HUES6 (cell line): ENCODE measurements around the gene TLCD1.

ENCODE experiments used
- H3K27ac ChIP-seq: 2 replicates; pipeline ENCODE4 v1.7.0; 2013; ENCODE audit warnings: low read depth, mild to moderate bottlenecking, low read length, inconsistent platforms
- H3K27me3 ChIP-seq: 2 replicates; pipeline ENCODE4 v1.6.1; 2013; ENCODE audit warnings: low read length; ENCODE audit not compliant: control insufficient read depth, insufficient read depth
- H3K36me3 ChIP-seq: 2 replicates; pipeline ENCODE4 v1.6.1; 2013; ENCODE audit warnings: low read length; ENCODE audit not compliant: control insufficient read depth, insufficient read depth
- H3K4me1 ChIP-seq: 2 replicates; pipeline ENCODE4 v1.6.1; 2013; ENCODE audit warnings: low read length; ENCODE audit not compliant: control insufficient read depth, insufficient read depth
- H3K4me3 ChIP-seq: 2 replicates; pipeline ENCODE4 v1.5.1; 2013; ENCODE audit warnings: low read depth, low read length
- H3K9ac ChIP-seq: one replicate; pipeline ENCODE4 v1.6.1; 2013; ENCODE audit warnings: mild to moderate bottlenecking, low read length
- H3K9me3 ChIP-seq: 2 replicates; pipeline ENCODE4 v1.6.1; 2013; ENCODE audit warnings: low read depth, low read length; ENCODE audit not compliant: control insufficient read depth, insufficient read depth

The TLCD1 gene

DNA sequence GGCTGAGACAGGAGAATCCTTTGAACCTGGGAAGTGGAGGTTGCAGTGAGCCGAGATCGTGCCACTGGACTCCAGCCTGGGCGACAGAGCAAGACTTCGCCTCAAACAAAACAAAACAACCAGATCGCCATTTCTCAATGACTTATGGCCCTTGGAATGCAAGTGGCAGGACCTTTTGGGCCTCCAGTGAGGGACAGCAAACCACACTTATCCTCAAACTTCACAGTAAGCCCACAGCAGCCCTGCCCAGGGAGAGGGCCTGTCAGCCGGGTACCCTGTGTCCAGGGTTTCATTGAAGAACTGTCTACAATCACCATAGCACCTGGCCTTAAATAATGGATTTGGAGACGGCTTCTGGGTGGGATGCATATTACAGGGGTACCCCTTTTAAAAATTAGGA, 29.5 kb upstream of the TLCD1 start:
- Histone ChIP-seq H3K36me3 (peaks cover 51% of the 10 kb centered on the region), H3K4me3 (no peak overlapping the region), H3K9ac (no peak overlapping the region), H3K4me1 (peaks cover 12% of the 10 kb centered on the region), H3K27ac (no peak overlapping the region), H3K27me3 (no peaks in the 10 kb centered on the region), H3K9me3 (no peaks in the 10 kb centered on the region)

- Histone ChIP-seq H3K27me3 (no peaks in the 10 kb centered on the region), H3K4me3 (no peak overlapping the region), H3K27ac (no peak overlapping the region), H3K9me3 (no peaks in the 10 kb centered on the region), H3K4me1 (peaks cover 14% of the 10 kb centered on the region), H3K9ac (no peak overlapping the region), H3K36me3 (peaks cover 54% of the 10 kb centered on the region)
Measured at GRCh38 chr17:28751600-28752366, 25.8 kb upstream of the TLCD1 start.

GRCh38 chr17:28750178-28751047, 24.4 kb upstream of the TLCD1 start:
- Histone ChIP-seq H3K27me3 (no peaks in the 10 kb centered on the region), H3K4me1 (peaks cover 27% of the 10 kb centered on the region), H3K9me3 (no peaks in the 10 kb centered on the region), H3K36me3 (peaks cover 66% of the 10 kb centered on the region), H3K27ac (no peak overlapping the region), H3K4me3 (no peak overlapping the region), H3K9ac (peak overlapping the region; percentile 12)

- H3K4me1 ChIP-seq = peaks cover 27% of the 10 kb centered on the region
Measured at GRCh38 chr17:28749516-28750177, 23.6 kb upstream of the TLCD1 start.

GRCh38 chr17:28748852-28749515, 23.0 kb upstream of the TLCD1 start:
- H3K27me3 ChIP-seq = no peaks in the 10 kb centered on the region
- H3K27ac ChIP-seq = no peak overlapping the region
- H3K9ac ChIP-seq = no peak overlapping the region
- peaks cover 73% of the 10 kb centered on the region for H3K36me3 ChIP-seq
- no peaks in the 10 kb centered on the region for H3K9me3 ChIP-seq
- H3K4me3 ChIP-seq = no peak overlapping the region
- H3K4me1 ChIP-seq = peaks cover 27% of the 10 kb centered on the region

More at GRCh38 chr17:28749516-28750177, 23.6 kb upstream of the TLCD1 start:
- Histone ChIP-seq H3K9me3 (no peaks in the 10 kb centered on the region), H3K9ac (no peak overlapping the region), H3K27me3 (no peaks in the 10 kb centered on the region), H3K27ac (no peak overlapping the region), H3K4me3 (no peak overlapping the region), H3K36me3 (peaks cover 71% of the 10 kb centered on the region)

DNA sequence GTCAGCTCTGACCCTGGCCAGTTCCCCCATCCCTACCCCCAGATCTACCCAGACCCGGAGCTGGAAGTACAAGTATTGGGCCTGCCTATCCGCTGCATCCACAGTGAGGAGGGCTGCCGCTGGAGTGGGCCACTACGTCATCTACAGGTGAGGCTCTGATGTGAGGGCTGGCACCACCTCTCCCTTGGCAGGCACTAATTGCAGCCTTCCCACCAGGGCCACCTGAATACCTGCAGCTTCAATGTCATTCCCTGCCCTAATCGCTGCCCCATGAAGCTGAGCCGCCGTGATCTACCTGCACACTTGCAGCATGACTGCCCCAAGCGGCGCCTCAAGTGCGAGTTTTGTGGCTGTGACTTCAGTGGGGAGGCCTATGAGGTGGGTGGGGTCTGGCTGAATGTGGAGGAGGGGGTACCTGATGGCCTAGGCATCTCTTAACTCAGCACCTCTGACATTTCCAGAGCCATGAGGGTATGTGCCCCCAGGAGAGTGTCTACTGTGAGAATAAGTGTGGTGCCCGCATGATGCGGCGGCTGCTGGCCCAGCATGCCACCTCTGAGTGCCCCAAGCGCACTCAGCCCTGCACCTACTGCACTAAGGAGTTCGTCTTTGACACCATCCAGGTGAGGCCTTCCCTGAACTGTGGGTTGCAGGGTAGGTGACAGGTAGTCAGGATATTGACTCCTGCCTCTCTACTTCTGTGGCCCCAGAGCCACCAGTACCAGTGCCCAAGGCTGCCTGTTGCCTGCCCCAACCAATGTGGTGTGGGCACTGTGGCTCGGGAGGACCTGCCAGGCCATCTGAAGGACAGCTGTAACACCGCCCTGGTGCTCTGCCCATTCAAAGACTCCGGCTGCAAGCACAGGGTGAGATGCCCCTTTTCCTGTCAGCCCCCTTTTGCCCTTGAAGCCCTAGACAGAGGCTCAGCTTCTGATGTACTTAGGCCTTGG, 22.0 kb upstream of the TLCD1 start:
- Histone ChIP-seq H3K27ac (no peak overlapping the region), H3K4me3 (no peak overlapping the region), H3K9ac (no peak overlapping the region), H3K9me3 (no peaks in the 10 kb centered on the region), H3K4me1 (peaks cover 27% of the 10 kb centered on the region), H3K27me3 (no peaks in the 10 kb centered on the region), H3K36me3 (peaks cover 73% of the 10 kb centered on the region)

DNA sequence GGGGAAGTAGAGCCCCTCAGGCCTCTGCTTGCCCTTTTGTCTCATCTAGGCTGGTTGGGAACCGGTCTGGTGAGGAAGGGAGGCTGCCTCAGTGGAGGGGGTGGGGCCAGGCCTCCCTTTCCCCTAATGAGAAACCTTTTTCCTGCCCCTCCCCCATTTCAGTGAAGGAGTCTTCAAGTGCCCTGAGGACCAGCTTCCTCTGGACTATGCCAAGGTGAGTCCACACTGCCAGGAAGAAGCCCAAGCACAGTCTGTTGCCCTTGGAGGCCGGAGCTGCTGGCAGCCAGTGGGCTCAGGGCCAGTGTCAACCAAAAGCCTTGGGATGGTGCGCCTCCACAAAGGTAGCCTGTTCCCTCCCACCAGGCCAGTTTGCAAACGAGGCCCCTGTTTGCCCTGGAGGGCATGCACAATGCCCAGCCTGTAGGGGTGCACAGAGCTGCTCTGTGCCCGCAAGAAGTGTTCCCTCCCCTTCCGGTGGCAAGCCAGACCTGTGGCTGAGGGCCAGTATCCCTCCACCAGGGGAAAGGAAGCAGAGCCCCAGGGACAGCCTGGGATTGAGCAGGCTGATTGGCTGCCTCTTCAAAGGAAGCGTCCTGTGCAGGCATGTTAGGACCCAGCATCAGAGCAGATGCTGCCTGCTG, 21.1 kb upstream of the TLCD1 start:
- H3K27ac ChIP-seq = peak overlapping the region; percentile 86
- H3K9ac ChIP-seq = peak overlapping the region; percentile 98
- H3K9me3 ChIP-seq = no peaks in the 10 kb centered on the region
- no peaks in the 10 kb centered on the region for H3K27me3 ChIP-seq
- H3K4me3 ChIP-seq = peak overlapping the region; percentile 71
- peaks cover 33% of the 10 kb centered on the region for H3K4me1 ChIP-seq
- peaks cover 69% of the 10 kb centered on the region for H3K36me3 ChIP-seq

DNA sequence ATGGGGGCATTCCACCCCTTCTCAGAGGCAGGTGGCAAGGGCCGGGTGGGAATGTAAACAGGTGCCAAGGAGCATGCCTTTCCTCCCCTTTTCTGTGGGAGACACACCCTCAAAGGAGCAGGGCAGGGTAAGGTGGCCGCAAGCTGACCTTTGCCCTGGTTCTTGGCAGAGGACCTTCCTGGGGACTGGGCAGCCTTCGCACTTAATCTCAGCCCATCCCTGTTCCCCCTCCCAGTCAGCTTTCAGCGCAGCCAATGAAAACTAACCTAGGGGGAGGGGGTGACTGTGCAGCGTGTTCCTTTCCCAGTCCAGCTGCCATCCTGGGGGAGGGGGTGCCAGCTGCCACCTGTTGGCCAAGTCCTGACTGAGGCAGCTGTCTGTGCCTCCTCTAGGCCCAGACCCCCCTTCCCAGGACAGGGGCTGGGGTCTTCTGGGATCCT, 20.6 kb upstream of the TLCD1 start:
- peak overlapping the region; percentile 71 for H3K4me3 ChIP-seq
- H3K9ac ChIP-seq = peak overlapping the region; percentile 98
- H3K36me3 ChIP-seq = peaks cover 69% of the 10 kb centered on the region
- H3K9me3 ChIP-seq = no peaks in the 10 kb centered on the region
- peak overlapping the region; percentile 86 for H3K27ac ChIP-seq
- H3K27me3 ChIP-seq = no peaks in the 10 kb centered on the region
- H3K4me1 ChIP-seq = peaks cover 37% of the 10 kb centered on the region

DNA sequence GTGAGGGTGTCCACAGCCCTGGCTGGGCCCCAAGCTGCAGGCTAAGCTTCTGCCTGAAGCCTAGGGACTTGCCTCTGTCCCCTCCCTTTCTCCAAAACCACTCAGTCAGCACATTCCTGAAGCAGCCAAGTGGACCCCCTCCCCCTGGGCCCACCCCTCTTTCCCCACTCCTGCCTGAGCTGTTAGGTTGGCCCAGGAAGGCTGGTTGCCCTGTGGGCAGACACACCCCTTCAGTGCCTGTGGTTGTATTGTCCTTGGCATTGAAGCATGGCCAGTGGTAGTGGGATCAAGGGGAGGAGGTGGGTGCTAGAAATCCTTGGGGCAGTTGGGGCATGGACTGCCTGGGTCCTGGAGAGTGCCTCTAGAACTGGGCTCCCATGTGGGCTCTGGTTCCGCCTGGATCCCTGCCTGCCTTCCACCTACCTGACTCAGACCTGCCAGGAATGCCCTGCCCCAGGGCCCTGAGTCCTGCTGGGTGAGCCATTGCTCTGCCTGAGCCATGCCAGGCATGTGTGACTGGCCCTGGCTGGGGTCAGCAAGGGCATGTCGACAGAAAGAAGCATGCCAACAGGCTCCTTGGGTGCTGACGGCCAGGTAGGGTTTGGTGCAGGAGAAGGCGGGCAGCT, 19.9 kb upstream of the TLCD1 start:
- Histone ChIP-seq H3K4me1 (peaks cover 37% of the 10 kb centered on the region), H3K27ac (peak overlapping the region; percentile 86), H3K36me3 (peaks cover 65% of the 10 kb centered on the region), H3K27me3 (no peaks in the 10 kb centered on the region), H3K4me3 (peak overlapping the region; percentile 71), H3K9me3 (no peaks in the 10 kb centered on the region), H3K9ac (peak overlapping the region; percentile 98)
